ENCODE results near the gene SLC9A7. TPM values are rescaled to one million over a fixed set of nuclear protein-coding genes. Genes with fewer than 3 reads are reported as not detected.

The SLC9A7 gene
- total RNA-seq, 1 donor from 2014 or later: 3.5 TPM

DNA sequence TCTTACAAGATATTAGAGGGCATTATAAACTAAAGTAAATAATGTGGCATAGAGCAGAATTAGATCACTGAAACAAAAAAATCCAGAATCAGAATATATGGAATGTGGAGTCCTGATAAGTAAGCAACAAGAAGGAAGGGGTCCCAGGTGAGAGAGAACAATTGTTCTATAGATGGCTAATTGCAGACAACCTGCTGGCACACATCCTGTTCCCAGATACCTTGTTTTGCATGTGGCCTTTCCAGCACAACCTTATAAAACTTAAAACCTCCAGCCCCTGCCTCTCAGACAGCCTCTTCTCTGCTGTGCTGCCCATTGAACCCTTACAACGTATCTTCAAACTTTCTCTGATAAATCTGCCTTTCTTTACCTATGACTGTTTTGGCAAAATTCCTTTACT, 209.0 kb downstream of the SLC9A7 start:
- H4K20me1 ChIP-seq (ENCODE audit: low read depth): peaks cover 3% of the 10 kb centered on the region
- H3K4me1 Mint-ChIP-seq: peaks cover 5% of the 10 kb centered on the region
- peaks cover 5% of the 10 kb centered on the region for H3K9me3 Mint-ChIP-seq
- H3K27me3 ChIP-seq: no peaks in the 10 kb centered on the region
- H3K9ac ChIP-seq: no peak overlapping the region
- H3K27ac Mint-ChIP-seq: no peak overlapping the region
- peaks cover 37% of the 10 kb centered on the region for H3K79me2 ChIP-seq (ENCODE audit: low read depth)
- H3K4me3 ChIP-seq: no peak overlapping the region
- TF ChIP-seq EZH2phosphoT487 (IDR thresholded peaks at IDR 0.05): no peak
- no peak for TF ChIP-seq EZH2 (IDR thresholded peaks at IDR 0.05)
- TF ChIP-seq, protein P1, sequence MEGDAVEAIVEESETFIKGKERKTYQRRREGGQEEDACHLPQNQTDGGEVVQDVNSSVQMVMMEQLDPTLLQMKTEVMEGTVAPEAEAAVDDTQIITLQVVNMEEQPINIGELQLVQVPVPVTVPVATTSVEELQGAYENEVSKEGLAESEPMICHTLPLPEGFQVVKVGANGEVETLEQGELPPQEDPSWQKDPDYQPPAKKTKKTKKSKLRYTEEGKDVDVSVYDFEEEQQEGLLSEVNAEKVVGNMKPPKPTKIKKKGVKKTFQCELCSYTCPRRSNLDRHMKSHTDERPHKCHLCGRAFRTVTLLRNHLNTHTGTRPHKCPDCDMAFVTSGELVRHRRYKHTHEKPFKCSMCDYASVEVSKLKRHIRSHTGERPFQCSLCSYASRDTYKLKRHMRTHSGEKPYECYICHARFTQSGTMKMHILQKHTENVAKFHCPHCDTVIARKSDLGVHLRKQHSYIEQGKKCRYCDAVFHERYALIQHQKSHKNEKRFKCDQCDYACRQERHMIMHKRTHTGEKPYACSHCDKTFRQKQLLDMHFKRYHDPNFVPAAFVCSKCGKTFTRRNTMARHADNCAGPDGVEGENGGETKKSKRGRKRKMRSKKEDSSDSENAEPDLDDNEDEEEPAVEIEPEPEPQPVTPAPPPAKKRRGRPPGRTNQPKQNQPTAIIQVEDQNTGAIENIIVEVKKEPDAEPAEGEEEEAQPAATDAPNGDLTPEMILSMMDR (IDR thresholded peaks at IDR 0.05): no peak
- H3K27ac ChIP-seq: no peak overlapping the region
- H3K36me3 ChIP-seq: no peaks in the 10 kb centered on the region
- H3K9me3 ChIP-seq (ENCODE audit: low read depth): no peaks in the 10 kb centered on the region
- H3K27me3 Mint-ChIP-seq (ENCODE audit: insufficient read depth, low read depth): peaks cover 2% of the 10 kb centered on the region
- H2AFZ ChIP-seq (replicated peaks): no peak overlapping the region
- peaks cover 6% of the 10 kb centered on the region for H3K36me3 Mint-ChIP-seq
- no peak for DNase-seq (ENCODE audit: low spot score)
- H3K4me1 ChIP-seq: no peaks in the 10 kb centered on the region
- H3F3A ChIP-seq (ENCODE audit: low read depth): no peaks in the 10 kb centered on the region
- H3K4me2 ChIP-seq: no peak overlapping the region
- no peak overlapping the region for H3K4me3 Mint-ChIP-seq

Small RNA genes within 50 kb of the gene (small RNA-seq; reads per million reads assigned to genes)
- gene RF00017: not detected

Other genes with a start within 250 kb of the SLC9A7 start
- gene ZNF674, start 213.7 kb downstream of the SLC9A7 start, total RNA-seq (ENCODE audit: low replicate concordance): 3.6 and 3.9 TPM in 2 replicates
- 5.6 and 10.4 TPM in 2 replicates for gene CHST7, start 185.4 kb downstream of the SLC9A7 start, total RNA-seq (ENCODE audit: low replicate concordance)
- 17.2 and 25.0 TPM in 2 replicates for gene RP2, start 77.9 kb upstream of the SLC9A7 start, total RNA-seq (ENCODE audit: low replicate concordance)
- 22.0 and 28.1 TPM in 2 replicates for gene JADE3, start 153.3 kb upstream of the SLC9A7 start, total RNA-seq (ENCODE audit: low replicate concordance)

Data from neural progenitor cell (in vitro differentiated cells).